ENCODE measurements around the gene ENKUR.

DNA sequence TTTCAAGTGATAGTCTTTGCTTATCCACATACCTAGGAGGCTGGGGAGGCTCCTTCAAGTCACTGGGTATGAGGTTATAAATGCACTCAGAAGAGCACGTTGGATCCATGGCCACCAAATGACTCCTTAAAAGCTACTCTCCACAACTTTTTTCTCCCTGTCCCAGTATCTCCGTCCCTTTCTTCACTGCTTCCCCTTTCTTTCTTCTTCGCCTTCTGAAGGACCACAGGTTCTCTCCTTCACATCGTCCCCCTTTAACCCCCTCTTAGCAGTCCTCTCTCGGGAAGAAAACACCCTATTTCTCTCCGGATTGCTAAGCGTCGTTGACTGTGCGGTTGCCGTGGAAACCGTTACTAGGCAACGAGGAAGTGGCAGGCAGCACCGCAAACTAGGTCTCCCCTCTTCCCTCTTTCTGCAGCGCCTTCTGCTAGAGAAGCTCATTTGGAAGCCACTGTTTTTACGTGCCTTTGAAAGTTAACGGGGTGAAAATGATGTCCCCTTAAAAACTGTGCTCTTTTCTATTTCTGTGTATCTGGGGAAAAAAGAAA is at the start of gene ENKUR:
- TF ChIP-seq, protein P1, sequence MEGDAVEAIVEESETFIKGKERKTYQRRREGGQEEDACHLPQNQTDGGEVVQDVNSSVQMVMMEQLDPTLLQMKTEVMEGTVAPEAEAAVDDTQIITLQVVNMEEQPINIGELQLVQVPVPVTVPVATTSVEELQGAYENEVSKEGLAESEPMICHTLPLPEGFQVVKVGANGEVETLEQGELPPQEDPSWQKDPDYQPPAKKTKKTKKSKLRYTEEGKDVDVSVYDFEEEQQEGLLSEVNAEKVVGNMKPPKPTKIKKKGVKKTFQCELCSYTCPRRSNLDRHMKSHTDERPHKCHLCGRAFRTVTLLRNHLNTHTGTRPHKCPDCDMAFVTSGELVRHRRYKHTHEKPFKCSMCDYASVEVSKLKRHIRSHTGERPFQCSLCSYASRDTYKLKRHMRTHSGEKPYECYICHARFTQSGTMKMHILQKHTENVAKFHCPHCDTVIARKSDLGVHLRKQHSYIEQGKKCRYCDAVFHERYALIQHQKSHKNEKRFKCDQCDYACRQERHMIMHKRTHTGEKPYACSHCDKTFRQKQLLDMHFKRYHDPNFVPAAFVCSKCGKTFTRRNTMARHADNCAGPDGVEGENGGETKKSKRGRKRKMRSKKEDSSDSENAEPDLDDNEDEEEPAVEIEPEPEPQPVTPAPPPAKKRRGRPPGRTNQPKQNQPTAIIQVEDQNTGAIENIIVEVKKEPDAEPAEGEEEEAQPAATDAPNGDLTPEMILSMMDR (IDR thresholded peaks at IDR 0.05) = no peak
- no peak for TF ChIP-seq POLR2A (IDR thresholded peaks at IDR 0.05)

Measured in right lobe of liver (tissue), 4 donors.